ENCODE data around the gene PHKG1.
"Not testable (repeated sequence)": the region's sequence is repeated elsewhere in the genome, so short reads cannot be mapped to it uniquely, and the experiment has no call there.

Gene PHKG1

GRCh38 chr7:56045758-56046157 lies 47.0 kb downstream of the PHKG1 start:
- not testable (repeated sequence) for DNase-seq (ENCODE audit: low read depth)

DNA sequence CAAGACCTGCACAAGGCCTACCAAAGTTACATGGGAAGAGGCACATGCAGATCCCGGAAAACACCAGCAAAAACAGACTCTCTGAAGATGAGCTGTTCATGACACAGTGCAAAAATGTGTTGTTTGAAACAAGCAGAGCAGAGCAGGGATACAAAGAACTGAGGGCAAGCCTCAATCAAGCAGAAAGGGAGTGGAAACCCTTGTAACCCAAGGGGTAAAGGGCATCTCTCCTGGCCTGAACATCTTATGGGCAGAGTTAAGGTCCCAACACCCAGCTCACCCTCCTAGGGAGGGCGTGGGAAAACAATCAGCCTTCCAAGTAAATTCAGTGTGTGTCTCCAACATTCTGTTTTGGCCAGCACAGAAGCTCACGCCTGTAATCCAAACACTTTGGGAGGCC lies 52.0 kb downstream of the PHKG1 start:
- no peak for DNase-seq (ENCODE audit: low read depth)

- DNase-seq (ENCODE audit: low read depth): peak; percentile 38
These were observed 58.9 kb downstream of the PHKG1 start for GRCh38 chr7:56033671-56034432.

GRCh38 chr7:56032578-56032977 lies 60.2 kb downstream of the PHKG1 start:
- DNase-seq (ENCODE audit: low read depth): not testable (repeated sequence)

DNA sequence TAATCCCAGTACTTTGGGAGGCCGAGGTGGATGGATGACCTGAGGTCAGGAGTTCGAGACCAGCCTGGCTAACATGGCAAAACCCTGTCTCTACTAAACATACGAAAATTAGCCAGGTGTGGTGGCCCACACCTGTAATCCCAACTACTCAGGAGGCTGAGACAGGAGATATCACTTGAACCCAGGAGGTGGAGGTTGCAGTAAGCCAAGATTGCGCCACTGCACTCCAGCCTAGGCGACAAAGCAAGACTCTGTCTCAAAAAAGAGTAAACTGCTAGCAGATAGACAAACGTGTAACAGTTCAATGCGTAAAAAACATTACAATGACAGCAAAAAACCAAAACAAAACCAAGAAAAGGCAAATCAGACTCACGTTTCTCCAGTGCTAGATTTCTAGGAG lies 61.2 kb downstream of the PHKG1 start:
- not testable (repeated sequence) for DNase-seq (ENCODE audit: low read depth)

DNA sequence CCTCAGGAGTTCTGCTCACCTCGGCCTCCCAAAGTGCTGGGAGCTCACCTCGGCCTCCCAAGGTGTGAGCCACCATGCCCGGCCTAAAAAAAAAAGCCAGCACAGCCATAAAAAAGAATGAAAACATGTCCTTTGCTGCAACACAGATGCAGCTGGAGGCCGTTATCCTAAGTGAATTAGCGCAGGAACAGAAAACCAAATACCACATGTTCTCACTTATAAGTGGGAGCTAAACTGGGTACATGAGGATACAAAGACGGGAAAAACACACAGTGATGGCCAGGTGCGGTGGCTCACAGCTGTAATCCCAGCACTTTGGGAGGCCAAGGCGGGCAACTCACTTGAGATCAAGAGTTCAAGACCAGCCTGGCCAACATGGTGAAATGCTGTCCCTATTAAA lies 62.4 kb downstream of the PHKG1 start:
- DNase-seq (ENCODE audit: low read depth): no peak

All from stimulated activated CD8-positive, alpha-beta memory T cell treated with anti-CD3 and anti-CD28 coated beads, Interleukin-7, amount 100 ng/mL, for 24 hours (primary cell).